Fibroblast of upper back skin (primary cell): ENCODE data around the gene GALNT2.

Source experiments
- DNase-seq: peaks from one replicate; pipeline ENCODE4 v3.0.0-alpha.2; 2013

Gene GALNT2

DNA sequence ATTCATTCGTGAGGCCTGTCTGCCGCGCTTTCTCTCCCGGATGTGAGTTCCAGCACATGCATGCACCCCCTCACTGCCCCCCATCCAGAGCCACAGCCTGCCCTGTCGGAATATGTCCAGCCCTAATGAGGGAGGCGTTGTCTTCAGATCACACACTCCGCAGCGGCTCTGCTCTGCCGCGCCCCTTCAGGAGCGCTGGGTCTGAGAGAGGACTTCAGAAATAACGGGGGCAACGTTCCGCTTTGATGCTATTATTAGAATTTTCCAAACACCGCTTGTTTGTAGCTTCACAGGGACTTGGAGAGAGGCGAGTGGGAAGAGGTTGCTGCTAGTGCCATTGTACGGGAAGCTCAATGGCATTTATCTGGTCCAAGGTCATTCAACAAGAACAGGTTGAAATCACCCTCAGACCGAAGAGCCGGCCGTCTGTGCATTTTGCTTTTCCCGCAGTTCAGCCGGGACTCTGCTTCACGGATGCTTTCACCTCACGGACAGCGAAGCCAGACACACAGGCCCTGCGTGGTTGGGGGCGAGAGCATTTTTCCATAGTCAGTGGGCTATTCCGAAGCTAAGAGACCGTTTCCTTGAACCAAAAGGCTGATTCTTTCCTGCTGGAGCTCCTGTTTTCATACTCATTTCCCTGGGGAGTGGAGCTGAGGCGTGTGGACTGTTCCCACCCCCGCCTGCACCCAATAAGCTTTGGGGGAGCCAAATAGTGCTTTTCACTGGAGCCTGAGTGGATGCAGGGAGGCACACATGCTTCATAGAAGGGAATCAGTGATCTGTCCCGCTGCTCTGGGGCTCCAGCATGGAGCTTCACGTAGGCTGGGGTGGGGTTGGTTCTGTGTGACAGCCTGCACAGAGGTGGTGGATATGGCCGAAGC, 69.7 kb downstream of the GALNT2 start:
- DNase-seq: no peak

DNA sequence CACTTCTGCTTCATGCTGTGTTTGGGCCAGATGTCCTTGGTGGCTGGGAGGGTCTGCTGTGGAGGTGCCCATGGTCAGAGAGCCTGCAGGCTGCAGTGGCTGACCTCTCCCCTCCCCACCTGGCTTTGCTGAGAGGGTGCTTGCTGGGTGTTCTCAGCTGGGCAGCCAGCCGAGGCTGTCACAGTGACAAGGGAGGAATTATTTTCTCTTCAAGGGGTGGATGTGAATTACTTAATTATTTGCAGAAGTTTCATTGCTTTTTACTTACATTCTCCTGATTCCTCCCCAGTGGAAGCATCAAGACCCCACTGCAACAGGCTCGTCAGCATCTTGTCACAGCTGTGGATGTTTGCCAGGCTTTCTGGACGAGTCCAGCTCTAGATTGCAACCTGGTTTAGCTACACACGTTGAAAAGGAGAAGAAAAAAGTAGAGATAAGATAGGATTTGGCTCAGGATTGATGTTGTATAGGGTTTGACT, 70.3 kb downstream of the GALNT2 start:
- peak; percentile 87 for DNase-seq

DNA sequence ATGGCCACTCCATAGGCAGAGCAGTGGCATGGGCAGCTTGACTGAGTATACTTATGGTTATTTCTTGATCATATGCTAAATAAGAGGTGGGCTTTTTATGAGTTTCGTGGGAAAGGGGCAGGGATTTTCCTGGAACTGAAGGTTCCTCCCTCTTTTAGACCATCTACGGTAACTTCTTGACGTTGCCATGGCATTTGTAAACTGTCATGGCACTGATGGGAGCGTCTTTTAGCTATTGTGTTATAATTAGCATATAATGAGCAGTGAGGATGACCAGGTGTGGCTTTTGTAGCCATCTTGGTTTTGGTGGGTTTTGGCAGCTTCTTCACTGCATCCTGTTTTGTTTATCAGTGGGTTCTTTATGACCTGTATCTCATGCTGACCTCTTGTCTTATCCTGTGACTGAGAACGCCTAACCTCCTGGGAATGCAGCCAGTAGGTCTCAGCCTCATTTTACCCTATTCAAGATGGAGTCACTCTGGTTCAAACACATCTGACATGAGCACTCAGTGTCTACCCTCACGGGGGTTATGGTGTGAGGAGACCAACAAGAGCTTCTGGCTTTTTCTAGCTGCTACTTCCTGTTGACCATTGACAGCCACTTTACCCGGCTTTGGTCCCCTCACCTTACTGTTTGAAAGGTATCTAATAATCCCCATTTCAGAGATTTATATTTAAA, 71.7 kb downstream of the GALNT2 start:
- DNase-seq: no peak

DNA sequence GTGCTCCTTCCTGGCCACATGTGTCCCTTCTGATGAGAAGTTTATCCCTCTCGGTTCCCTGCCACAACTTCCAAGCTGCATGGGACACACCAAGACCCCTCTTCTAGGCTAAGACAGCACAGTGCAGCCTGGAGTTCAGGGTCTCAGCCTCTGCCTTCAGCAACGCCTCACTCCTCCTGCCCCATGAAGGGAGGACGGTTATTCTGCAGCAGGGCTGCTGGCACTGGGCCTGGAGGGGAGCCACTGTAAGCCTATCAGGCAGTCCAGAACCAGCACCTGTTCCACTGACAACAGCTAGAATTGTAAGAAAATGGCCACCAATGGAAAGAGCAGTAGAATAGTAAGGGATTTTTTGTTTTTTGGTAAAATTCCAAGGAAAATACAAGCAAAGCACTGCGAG, 72.3 kb downstream of the GALNT2 start:
- no peak for DNase-seq

DNA sequence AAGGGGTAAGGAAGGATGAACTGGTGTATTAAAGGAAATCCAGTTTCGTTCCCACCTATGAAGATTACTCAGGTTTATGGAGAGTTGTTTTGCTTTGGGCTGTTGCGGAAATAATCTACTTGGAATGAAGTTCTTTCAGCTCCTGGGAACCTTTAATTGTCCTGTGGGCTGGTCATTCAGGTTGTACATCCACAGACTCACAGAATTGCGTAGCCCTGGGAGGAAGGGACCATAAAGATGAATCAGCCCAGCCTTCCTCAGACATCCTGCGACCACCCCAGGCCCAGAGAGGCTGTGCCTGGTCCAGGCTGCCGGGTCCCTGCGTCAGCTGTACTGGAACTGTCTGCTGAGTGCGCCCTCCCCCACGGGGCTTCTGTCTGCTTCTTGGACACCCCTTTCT, 72.7 kb downstream of the GALNT2 start:
- DNase-seq: no peak

DNA sequence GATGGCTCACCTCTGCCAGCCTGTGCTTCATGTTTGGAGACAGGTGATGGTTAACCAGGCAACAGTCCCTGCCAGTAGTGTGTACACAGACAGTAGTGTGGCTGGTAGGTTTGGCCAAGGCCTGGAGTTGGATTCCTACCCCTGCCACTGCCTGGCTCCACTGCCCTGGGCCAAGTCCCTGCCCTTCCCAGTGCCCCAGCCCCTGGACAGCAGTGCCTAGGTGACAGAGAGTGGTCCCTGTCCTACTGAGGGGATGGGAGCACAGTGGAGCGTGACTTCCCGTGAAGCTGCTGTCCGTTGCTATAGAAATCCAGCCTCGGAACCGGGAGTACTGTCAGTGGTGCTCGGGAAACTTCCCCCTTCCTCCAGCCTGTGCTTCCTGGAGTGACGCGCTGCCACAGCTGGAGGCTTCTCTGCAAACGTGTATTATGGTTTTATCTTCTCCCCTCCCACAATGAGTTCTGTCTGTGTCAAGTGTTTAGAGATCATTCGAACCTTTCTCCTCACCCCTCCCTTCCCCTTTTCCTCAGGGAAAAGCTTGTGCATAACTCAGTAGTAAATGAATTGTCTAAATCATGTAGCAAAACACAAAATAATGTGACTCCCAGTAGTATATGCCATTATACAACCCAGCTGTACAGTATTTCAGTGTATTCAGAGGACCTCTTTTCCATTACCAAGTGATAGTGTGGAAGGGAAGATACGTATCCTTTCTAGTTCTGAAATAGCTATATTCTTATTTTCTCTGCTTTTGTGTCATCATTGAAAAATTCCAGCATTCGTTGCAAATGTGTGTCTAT, 73.4 kb downstream of the GALNT2 start:
- peak; percentile 55 for DNase-seq

DNA sequence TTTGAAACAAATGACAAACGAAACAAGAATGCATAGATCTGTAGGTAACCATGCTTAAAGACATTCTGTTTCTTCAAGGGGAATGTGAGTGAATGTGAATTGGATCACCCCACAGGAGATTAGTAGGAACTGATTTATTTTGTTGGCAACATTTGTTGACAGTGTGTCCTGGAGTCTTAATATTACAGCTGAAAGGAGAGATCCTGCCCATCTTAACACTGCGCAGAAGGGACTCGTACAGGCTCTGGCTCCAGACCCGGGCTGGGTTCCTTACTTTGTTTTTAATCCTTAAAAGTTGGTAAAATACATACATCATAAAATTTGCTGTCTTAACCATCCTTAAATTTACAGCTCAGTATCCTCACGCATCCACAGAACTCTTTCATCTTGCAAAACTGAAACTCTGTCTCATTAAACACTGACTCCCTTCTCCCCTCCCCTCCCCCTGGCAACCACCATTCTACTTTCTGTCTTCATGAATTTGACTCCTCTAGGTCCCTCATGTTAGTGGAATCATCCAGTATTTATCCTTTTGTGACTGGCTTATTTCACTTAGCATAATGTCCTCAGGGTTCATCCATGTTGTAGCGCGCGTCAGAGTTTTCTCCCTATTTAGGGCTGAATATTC, 74.1 kb downstream of the GALNT2 start:
- DNase-seq: peak; percentile 85

DNA sequence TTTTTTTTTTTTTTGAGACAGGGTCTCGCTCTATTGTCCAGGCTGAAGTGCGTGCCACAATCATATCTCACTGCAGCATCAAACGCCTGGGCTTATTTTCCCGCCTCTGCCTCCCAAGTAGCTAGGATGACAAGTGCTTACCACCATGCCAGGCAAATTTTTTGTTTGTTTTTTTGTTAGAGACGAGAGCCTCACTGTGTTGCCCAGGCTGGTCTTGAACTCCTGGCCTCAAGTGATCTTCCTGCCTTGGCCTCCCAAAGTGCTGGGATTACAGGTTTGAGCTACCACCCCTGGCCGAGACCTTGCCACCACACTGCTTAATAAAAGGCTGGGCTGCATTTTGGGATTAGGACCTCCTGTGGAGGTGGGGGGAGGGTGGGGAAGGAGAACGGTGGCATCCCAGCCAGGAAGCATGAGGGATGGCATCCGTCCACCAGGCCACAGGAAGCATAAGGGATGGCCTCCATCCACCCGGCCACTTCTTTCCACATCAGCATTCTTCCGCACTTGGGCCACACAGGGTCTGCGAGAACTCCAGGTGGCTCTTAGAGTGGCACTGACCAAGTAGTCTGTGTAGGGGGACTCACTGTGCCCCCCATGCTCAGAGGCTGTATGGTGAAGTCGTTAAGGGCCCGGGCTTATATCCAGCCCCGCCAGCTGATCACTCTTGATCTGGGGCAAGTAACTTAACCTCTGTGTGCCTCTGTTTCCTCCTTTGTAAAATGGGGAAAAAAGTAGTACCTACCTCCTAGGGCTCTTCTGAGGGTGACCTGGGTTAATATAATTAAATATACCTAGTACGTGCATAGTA, 75.0 kb downstream of the GALNT2 start:
- no peak for DNase-seq

DNA sequence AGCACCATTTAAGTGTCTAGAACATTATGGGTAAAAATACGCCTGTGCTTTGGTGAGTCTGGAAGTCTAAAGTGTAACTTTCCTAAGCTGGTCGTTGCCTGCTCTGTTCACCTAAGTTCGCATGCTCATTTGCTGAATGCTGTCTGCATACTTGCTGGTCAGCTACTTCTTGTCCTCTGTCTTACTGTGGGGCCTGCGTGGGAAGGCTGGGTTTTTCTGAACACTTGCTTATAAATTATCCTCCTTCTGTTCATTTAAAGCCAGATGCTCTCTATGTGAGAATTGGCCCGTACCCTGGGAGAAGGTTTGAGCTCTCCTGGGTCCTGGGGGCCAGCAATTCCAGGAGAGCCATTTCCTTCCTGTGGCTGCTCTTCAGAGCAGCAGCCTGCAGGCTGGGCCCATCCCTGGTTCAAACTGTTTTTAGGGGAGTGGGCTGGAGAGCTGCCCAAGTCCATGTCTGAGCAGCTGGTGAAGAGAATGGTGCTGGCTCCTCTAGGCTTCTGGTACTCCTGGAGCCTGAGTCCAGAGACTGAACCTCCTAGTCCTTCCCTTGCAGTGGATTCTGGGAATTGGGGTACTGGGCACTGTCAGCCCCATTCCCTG, 75.7 kb downstream of the GALNT2 start:
- no peak for DNase-seq

DNA sequence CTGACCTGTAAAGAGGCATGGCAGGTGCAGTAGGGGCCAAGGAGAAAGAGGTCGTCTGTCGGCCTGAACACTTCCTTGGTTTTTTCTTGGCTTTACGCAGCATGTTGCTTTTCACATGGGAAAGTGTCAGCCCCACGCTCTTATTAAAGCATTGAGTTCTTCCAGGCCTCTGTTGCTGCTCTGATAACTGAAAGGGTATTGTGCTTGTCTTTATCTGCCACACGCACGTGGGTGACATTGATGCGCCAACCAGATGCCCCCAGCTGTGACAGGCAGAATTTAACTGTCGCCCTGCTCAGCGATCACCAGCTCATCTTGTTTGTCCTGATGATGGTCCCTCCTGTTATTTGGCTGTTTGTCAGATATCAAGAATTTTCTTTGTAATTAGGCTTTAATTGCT, 76.5 kb downstream of the GALNT2 start:
- DNase-seq: no peak

DNA sequence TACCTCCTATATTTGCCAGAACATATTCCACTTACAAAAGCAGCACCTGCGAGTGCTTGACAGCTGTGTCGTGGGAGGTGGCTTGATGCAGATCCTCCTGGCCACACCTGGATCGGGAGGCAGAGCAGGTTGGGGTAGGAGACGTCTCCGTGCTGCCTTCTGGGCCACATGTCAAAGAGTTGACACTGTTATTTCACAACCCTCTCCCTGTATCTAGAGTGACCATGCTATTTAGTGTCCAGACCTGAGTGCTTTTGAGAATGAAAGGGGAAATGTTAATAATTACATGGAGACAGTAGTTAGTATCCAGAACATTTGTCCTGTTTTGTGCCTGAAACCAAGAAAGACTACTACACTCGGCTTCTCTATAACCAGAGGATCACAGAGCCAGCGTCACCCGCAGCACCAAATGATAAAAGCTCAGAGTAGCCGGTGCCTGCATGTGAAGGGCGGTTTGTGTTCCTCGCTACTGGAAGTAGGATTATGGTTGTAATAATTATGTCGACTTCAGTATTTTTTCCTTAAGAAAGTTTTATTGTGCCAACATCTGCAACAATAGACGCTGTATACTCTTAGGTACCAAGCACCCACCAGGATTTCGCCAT, 77.1 kb downstream of the GALNT2 start:
- no peak for DNase-seq

DNA sequence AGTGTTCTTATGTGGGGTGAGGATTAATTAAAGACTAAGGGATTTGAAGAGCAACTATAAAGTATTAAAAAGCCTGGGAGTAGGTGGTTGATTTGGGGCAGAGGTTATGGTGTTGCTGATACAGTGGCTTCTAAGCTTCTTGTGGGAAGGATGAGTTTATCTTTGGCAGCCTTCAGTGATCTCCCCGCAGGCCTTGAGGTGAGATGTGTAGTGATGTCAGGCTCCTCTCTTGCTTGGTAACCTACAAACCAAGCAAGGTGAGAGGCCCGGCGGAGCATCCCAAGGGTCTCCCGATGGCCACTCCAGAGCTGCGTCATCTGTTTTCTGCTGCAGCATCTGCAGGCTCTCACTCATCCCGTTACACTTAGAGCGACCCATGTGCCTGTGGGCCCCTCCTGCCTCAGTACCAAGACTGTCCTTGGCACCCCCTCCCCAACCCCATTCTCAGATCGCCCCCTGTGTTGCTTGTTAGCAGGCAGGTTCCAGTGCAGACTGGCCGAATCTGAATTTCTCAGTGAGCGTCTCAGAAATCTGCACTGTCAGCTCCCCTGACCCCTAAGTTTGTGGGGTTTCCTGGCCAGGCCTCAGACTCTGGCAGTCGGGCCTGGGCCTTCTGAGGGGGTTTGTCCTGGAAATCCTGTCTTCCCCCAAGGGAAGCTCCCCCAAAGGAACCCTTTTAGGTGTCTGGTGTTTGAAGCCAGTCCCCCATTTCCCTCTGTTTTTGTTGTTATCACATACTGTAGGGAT, 77.9 kb downstream of the GALNT2 start:
- no peak for DNase-seq

DNA sequence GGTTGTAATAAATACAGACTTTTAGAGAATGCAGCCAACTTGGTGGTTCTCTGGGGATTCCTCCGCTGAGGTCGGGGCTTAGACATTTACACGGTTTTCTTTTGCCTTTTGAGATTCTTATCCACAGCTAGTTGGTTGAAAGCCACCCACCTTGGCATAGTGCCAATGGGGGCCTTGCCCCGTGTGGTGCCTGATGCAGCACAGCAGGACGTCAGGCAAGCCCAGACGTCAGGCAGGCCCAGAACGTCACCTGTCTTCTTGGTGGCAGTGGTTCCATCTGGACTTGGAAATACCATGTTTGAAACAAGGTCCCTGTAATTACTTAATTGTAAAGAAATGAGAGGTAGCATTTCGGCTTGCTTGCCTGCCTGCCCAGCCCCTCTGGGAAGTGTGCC, 78.5 kb downstream of the GALNT2 start:
- no peak for DNase-seq

DNA sequence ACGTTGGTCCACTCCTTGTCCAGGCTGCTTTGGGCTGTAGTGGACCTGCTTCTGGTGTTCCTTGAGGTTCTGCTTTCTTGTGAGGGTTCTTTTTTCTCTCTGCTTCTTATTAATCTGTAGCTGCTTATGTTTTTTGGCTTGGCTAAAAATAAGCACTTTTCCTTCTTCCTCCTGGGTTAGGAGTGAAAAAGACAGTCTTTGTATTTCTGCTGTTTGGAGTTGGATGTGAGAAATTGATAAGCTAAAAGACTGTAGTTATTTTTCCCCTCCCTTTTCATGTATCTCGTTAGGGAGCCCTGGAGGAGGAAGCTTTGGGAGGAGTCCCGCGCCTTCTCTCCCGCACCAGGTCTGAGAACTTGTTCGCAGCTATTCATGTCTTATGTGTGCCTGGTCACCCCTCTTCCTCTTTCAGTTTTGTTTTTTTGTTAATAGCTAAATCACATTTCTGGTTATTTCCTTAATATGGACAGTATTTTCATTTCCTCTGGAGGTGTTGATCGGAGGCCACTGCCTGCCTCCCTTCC, 79.0 kb downstream of the GALNT2 start:
- DNase-seq: no peak

DNA sequence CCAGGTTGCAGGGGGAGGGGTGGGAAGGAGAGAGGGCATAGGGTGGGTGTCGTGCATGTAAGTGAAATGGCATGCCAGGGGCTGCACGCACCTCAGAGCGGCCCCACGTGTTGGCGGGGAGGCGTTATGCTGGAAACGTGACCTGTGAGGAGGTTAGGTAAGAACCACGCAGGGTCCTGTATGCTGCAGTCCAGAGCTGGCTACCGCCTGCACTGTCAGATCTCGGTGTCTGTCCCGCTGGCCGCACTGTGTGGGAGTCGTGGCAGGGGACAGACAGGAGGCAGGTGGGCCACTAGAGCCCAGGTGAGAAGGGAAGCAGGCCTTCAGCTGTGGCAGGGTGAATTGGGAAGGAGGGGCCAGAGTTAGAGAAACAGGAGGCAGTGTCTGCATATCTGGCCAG, 79.7 kb downstream of the GALNT2 start:
- no peak for DNase-seq

DNA sequence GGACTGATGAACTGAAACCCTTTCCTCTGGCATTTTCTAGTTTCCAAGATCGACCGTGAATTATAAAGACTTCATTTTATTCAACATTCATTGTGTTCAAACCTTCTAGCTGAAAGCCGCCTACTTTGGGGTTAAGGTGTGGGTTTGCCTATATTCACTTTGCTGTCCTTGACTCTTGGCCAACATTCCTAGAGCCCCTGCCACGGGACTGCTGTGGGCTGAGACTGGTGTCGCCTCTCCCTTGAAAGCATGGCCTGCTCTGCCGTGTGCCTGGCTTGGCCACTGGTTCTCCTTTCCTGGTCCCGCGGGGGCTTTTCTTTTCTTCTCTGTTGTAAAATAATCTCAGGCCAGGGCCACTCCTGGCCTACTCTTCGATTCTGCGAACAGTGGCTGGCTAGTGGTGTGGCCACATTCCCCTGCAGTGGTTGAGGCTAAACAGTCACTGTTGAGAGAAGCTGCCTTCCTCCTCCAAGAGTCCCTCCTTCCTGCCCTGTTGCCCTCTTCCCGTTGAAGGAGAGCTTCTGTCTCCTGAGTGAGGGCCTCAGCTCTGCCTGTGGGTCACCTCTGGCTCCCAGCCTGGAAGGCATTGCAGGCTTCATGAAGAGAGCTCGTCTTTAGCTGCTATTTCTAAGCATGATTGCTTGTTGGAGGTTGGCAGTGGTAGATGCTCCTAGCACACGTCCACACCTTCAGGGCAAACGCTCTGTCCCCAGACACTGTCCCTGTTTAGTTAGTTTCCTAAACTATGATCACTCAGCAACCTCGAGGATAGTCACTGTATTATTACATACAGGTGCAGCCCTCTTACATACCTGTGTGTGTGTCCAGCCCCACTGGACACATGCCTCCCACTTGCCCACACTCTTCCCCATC, 80.5 kb downstream of the GALNT2 start:
- DNase-seq: no peak

DNA sequence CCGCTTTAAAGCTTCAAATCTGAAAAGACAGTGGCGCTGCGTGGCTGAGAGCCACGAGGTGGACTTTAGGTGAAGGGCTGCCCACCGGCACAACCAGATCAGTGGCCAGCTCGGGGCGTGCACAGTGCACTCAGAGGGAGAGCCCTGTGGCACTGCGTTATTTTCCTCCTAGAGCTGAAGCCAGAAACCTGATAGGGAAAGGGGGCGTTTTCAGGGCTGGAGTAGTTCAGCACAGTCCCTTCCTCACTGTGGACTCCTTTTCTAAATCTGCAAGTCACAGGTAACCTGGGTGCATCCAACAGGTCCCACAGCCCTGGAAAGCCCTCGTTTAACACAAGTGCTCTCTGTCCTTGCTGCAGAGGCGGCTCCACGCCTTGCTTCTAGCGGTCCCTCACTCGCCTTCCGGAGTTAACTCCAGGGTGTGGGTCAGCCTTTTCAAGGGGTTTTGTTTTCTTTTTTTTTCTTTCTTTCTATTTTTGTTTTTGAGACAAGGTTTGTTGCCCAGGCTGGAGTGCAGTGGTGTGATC, 81.2 kb downstream of the GALNT2 start:
- no peak for DNase-seq

DNA sequence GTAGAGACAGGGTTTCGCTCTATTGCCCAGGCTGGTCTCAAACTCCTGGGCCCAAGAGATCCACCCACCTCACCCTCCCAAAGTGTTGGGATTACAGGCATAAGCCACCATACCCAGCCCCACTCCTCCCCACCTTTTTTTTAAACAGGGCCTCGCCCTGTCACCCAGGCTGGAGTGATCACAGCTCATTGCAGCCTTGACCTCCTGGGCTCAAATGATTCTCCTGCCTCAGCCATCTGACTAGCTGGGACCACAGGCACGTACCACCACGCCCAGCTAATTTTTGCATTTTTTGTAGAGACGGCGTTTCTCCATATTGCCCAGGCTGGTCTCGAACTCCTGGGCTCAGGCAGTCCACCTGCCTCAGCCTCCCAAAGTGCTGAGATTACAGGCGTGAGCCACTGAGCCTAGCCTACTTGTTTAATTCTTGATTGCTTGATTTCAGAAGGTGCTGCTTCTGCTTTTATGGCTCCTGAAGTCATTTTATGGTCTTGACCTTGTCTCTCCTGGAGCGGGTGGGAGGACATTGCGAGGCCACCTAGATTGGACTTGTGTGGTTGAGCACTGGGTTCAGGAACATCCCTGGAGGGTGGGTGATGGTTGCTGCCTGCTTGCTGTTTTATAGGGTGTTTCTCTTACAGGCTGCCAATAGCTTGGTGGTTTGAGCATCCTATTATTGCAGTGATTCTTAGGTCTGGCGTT, 81.9 kb downstream of the GALNT2 start:
- no peak for DNase-seq
